Subcutaneous adipose tissue (tissue), 4 donors: ENCODE results near the gene KCTD18. TPM values are rescaled to one million over a fixed set of nuclear protein-coding genes. Genes with fewer than 3 reads are reported as not detected.

Experiments
- total RNA-seq, 4 donors: library from RNA; depleted of rRNA; stranded (reverse); fragments of >200 nt; gene quantifications; one replicate each; pipeline ENCODE4 v1.1.0, GENCODE V29; 2016
- TF ChIP-seq, protein P1 (sequence below): fragments of 450-650 bp; IDR thresholded peaks from one replicate; pipeline ENCODE4 v1.5.1; 2016; ENCODE audit warnings: low read depth, mild to moderate bottlenecking, control low read depth, antibody characterized with exemption, moderate library complexity

KCTD18 gene
- total RNA-seq, 4 donors from 2014 or later, result 18.9 to 26.0 (median 22.1) TPM

DNA sequence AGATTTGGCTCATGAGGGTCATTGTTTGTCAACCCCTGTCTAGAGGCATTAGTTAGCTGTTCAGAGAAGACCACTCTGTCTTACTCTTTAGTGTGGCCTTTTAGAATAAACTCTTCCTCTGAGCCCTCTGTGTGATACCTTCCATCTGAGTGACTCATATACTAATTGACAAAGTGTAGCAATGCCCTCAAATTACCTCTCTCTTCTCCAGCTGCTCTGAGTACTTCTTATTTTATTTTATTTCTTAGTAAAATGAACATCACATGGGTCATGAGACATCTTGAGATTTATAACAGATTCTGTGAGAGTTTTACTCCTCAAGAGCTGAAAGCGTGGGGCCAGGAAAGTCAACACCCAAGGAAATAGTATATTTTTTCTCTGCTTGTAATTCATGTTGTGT lies 67.4 kb downstream of the KCTD18 start:
- TF ChIP-seq, protein P1, sequence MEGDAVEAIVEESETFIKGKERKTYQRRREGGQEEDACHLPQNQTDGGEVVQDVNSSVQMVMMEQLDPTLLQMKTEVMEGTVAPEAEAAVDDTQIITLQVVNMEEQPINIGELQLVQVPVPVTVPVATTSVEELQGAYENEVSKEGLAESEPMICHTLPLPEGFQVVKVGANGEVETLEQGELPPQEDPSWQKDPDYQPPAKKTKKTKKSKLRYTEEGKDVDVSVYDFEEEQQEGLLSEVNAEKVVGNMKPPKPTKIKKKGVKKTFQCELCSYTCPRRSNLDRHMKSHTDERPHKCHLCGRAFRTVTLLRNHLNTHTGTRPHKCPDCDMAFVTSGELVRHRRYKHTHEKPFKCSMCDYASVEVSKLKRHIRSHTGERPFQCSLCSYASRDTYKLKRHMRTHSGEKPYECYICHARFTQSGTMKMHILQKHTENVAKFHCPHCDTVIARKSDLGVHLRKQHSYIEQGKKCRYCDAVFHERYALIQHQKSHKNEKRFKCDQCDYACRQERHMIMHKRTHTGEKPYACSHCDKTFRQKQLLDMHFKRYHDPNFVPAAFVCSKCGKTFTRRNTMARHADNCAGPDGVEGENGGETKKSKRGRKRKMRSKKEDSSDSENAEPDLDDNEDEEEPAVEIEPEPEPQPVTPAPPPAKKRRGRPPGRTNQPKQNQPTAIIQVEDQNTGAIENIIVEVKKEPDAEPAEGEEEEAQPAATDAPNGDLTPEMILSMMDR, result no peak

DNA sequence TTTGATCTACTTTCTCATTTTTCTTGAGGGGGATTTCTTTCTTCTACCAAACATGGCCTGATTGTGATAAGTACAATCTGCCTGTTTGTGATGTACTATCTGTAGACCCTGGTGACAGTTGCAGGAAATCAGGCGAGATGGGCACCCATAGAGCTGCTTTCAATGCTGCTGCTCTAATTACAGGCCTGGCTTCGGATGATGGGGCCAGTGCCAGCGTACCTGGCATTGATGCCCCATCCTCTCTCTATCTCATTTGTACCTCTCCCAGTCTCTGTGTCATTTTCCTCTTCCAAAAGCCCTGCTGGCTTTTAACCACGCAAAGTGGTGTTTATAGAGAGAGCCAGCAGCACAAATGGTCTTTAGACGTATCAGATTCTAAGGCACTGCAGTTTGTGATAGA lies 69.9 kb downstream of the KCTD18 start:
- TF ChIP-seq, protein P1, result no peak

Other genes with a start within 250 kb of the KCTD18 start
- 10 to 100 TPM; 71.4 to 88.9 (median 79.6) TPM for gene SPATS2L, start 203.4 kb downstream of the KCTD18 start, total RNA-seq
- gene SGO2, start 16.1 kb upstream of the KCTD18 start, total RNA-seq, result 1 to 10 TPM; 3.5 to 7.7 (median 4.1) TPM
- 100 to 1,000 TPM; 212 to 567 (median 276) TPM for gene AOX1, start 75.9 kb upstream of the KCTD18 start, total RNA-seq